HG02763 (cell line): ENCODE data around the gene CPNE5.
"Not testable (repeated sequence)": the region's sequence is repeated elsewhere in the genome, so short reads cannot be mapped to it uniquely, and the experiment has no call there.

Source experiments
- ATAC-seq: cut with Tn5 transposase; IDR thresholded peaks from one replicate; pipeline ENCODE4 v1.9.1; 2021; ENCODE audit warnings: mild to moderate bottlenecking, moderate library complexity; ENCODE audit not compliant: unreplicated experiment

The CPNE5 gene

DNA sequence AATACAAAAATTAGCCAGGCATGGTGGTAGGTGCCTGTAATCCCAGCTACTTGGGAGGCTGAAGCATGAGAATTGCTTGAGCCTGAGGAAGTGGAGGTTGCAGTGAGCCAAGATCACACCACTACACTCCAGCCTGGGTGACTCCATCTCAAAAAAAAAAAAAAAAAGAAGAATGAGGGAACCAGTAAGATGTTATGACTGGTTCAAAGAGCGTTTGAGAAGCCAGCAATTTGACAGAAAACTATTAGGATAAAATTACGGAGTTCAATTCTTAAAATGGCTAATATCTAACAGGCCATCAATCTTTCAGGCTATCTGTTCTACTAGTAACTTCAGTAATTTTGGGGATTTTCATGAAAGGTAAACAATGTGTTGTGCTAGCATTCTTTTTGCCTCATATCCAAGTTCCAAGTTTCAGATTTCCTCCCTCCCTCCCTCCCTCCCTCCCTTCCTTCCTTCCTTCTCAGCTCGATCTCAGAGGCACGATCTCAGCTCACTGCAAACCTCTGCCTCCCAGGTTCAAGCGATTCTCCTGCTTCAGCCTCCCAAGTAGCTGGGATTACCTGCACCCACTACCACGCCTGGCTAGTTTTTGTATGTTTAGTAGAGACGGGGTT is 134.2 kb downstream of the CPNE5 start:
- not testable (repeated sequence) for ATAC-seq

DNA sequence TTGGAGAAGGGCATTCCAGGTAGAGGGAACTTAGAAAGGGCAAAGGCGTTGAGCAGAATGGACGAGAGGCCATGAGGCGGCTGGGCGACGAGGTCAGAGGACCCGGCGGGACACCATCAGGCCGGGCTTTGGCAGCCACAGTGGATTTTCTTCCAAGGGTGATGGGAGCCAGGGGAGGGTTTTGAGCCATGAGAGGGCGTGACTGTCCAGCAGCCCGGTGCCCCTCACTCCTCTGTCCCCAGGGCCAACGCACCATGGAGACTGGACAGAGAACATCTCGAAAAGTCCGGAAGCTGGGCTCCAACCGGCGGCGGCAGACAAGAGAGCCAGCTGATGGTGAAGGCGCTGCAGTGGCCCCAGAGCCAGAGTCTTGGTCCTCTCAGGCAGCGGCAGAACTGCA is 135.3 kb downstream of the CPNE5 start:
- no peak for ATAC-seq

DNA sequence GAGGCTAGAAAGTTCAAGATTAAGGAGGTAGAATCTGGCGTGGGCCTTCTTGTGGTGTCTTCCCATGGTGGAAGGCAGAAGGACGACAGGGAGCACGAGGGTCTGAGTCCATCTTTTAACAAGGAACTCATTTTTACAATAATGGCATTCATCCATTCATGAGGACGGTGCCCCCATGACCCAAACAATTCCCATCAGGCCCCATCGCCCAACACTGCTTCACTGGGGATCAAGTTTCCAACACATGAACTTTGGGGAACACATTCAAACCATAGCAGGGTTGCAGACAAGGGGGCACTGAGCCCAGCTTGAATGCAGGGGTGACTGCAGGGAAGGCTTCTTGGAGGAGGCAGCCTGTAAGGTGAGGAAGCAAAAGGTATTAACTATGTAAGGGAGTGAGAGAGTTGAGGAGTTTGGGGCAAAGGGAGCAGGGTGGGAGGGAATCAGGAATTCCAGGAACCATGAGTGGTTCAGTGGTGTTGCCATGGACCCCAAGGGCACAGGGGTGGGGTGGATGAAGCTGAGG is 136.1 kb downstream of the CPNE5 start:
- no peak for ATAC-seq

DNA sequence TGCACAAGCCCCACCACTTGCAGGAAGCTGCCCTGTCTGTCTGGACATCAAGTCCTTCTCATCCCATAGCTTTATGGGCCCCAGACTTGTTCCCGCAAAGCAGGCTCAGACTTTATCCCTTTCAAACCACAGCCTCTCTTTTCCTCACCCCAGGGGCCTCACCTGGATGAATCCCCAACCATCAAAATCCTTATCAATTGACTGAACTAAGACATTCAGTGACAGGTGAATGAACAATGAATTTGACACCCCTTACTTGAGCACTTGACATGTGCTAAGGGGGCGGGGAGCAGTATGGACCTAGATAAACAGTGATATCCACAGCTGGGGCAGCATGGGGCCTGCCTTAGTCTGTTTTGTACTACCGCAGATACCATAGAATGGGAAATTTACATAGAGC is 136.6 kb downstream of the CPNE5 start:
- ATAC-seq, result no peak

DNA sequence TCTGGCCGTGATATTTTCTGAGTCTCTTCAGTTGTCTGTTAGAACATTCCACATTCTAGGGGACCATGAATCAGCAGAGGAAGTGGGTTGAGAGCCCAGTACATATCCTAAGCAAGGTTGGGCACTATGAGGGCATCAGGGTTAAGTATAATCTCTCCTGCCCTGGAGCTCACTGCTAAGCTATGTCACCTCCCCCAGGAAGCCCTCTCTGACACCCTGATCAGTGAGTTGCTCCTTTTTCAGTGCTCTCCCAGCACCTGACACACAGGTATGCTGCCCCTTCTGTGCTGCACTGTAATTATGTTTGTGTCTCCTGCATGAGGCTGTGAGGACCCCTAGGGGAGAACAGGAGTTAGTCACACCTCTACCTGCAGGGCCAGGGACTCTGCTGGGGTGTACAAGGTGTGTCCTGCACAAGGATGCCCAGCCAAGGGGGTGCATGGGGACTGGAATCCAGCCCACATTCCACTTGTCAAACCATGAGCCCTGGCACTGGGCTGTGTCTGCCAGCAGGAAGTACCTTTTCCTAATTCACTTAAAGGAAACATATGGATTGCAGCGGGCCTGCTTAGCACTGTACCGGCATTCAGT is 137.7 kb downstream of the CPNE5 start:
- ATAC-seq, result no peak

DNA sequence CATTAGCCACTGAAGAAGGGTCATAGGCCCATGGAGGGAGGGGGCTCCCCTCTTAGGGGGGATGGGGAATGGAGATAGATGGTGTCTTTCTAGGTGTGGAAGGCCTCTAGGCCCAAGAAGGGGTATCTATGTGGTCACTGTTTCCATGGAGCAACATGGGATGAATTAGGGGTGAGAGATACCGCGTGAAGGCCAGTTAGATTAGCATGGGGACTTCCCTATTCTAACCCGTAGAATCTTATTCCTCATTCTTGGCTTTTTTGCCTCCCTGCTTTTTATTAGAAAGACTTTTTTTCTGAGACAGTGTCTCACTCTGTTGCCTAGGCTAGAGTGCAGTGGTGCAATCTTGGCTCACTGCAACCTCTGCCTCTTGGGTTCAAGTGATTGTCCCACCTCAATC is 138.4 kb downstream of the CPNE5 start:
- ATAC-seq, result no peak

DNA sequence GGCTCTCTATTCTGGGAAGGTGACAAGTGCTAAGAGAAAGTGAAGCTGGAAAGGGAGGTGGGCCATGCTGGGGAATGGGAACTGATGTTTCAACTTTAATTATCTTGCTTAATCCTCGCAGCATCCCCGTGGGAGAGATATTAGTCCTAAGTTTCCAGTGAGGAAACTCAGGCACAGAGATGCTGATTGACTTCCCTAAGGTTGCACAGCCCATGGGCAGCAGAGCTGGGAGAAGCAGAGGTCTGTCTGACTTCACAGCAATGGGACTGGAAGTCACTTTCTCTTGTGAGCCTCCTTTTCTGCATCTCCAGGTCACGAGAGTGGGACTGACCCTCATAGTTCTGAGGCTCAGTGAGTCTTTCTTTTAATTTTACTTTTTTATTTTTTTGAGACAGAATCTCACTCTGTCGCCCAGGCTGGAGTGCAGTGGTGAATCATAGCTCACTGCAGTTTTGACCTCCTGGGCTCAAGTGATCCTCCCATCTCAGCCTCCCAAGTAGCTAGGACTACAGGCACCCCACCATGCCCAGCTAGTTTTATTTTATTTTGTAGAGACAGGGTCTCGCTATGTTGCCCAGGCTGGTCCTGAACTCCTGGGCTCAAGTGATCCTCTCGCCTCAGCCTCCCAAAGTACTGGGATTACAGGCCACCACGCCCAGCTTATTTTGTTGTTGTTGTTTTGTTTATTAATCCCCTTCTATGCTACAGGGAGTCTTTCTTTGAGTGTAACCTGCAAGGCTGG is 139.0 kb downstream of the CPNE5 start:
- no peak for ATAC-seq

DNA sequence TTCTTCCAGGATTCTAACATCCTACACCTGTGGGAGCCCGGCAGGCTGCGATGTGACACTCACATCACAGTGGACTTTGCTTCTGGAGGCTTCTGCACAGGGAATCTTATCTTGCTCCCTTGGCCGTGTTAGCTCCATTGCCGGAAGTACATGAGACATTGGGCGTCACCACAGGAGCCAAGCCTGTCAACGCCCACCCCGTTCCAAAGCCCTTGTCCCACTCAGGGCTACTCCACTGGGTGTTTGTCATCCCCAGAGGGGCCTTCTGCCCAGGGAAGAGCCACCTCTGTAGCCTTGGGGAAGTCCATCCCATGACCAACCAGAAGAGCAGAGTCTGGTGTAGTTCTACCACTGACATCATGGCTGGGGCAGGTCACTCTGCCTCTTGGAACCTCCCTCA is 139.9 kb downstream of the CPNE5 start:
- no peak for ATAC-seq

DNA sequence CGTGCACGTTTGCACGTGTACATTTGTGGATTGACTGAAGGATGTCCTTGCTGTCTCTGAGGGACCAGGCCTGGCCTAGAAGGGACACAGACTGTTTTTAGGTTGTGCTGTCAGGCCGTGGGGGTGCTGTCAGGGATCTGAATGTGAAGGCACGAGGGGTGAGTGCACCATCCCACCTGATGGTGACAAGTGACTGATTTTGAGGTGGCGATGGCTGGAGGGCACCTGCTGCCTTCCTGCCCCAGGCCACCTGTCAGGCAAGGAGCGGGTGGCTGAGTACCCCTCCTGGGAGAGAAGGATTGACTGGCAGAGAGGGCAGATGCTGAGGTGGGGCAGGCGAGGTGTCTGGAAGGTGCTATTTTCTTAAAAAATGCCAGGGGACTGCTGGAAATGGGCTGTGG is 140.4 kb downstream of the CPNE5 start:
- ATAC-seq, result no peak

DNA sequence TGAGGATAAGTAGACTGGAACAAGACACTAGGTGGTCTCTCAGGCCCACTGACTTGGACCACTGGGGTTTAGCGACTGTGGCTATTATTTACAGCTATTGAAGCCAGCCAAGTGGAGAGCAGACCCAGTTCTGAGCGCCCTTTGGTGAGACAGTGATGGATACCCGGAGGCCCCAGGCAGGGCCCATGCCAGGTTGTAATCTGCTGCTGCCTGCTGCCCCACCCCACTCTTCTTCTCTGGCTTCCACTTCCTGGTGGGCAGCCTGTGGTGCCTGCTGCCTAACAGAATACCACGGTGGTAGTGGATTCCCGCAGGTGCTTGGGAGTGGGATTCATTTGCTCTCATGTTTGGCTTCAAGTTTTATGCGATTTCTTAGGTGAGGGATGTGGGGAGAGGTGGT is 141.0 kb downstream of the CPNE5 start:
- ATAC-seq, result no peak

DNA sequence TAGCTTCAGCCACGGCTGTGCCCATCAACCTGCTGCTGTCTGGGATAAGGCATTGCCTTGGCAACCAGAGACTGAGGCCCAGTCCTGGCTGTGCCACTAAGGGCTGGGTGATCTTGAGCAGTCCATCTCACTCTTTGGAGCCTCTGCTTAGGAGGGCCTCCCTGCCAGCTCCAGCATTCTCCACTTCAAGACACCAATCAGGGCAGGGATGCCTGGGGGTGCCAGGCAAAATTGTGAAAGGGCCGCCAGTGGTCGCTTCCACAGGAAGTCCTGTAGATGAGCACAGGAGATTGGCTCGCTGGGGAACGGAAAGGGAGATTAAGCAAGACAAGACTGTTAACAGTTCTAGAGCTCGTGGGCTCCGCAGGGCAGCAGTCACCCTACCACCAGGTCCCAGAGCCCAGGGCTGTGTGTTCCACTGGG is 141.8 kb downstream of the CPNE5 start, which contains the start of gene RAB44:
TSS of gene RAB44 (plus strand) at position 346 of the 423 bp plus-strand sequence. CDS start 6,410 bp downstream, outside the sequence.
- no peak for ATAC-seq

DNA sequence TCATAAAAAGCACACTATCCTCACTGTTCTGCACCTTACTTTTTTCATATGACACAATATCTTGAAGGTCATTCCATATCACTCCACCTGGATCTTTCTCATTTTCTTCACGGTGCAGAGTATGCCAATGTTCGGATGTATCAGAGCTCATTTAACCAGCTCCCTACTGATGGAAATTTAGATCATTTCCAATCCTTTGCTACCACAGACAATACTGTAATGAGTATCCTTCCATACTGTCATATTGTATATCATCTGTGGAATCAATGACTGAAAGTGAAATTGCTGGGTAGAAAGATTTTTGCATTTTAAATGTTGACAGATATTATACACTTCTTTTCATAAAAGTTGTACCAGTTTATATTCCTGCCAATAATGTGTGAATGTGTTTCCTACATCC is 143.8 kb downstream of the CPNE5 start:
- ATAC-seq, result no peak

DNA sequence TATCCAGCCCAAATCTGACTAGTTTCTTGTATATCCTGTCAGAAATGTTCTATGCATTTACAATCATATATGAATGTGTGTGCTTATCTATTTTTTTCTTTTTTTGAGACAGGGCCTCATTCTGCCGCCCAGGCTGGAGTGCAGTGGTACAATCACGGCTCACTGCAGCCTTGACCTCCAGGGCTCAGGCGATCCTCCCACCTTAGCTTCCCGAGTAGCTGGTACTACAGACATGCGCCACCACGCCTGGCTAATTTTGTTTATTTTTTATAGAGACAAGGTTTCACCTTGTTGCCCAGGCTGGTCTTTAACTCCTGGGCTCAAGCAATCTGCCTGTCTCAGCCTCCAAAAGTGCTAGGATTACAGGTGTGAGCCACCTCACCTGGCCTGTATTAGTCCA is 144.6 kb downstream of the CPNE5 start:
- ATAC-seq, result no peak

DNA sequence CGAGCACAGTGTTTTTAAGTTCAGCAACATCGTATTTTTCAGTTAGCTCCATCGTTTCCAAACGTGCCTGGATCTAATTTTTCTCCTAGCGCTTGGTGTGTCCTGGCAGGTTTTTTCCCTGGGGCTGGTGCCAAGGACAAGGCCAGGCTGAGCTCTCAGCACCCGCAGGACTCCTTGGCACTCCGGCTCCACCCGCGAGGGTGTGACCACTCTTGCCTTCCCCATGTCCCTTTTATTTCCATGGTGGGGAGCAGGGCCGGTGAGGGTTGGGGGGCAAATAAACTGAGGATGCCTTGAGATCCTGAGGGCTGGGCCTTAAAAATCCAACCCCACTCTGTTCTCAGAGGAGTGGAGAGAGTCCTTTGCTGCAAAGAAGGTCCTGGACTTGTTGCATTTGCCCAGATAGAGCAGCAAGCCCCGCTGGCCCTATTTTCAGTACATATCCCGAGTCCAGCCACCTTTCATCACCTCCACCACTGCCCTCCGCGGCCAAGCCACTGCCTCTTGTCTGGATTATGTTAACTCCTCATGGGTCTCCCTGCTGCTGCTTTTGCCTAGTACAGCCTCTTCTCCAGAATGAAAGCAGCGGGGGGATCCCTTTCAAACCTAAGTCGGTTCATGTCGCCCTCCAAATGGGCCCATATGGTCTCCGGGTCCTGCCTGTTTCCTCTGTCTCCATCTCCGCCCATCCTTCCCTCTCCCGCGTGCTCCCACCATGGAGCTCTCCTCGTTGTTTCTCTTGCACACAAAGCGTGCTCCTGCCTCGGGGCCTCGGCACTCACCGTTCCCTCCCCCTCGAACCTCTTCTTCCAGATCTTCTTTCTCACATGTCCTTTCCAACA is 146.2 kb downstream of the CPNE5 start:
- ATAC-seq, result no peak

DNA sequence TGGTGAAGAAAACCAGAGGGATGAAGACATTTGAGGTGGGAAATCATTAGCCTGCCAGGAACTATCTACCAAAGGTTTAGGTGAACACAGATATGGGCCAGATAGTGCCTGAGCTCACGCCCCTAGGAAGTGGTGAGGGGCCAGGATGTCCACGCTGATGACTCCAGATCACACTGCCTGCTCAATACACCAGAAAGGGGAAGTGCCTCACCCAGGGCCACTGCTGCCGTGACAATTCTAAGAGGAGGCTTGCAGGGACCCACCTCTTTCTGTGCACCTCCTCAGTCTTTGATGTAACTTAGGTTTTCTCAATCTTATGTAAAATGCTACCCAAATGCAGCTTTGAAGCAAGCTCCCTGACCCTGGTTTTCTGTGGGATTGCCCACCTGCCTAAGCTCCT is 147.0 kb downstream of the CPNE5 start:
- ATAC-seq, result no peak

DNA sequence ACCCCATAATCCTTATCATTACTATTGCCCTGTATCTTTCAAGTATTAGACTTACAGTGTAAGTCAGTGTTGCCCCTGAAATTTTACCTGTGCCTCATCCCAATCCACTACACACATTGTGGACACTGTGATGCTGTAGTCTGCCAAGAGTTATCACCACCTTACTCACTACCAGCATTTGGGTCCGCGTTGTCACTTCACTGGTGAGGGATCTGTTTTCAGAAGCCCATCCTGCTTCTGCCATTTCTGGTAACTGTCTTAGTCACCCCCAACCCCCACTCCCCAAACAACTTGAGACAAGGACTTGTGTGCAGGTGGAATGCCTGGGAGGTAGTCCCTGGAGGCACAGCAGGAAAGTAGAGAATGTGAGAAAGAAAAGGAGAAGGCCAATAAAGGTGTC is 147.6 kb downstream of the CPNE5 start:
- no peak for ATAC-seq

DNA sequence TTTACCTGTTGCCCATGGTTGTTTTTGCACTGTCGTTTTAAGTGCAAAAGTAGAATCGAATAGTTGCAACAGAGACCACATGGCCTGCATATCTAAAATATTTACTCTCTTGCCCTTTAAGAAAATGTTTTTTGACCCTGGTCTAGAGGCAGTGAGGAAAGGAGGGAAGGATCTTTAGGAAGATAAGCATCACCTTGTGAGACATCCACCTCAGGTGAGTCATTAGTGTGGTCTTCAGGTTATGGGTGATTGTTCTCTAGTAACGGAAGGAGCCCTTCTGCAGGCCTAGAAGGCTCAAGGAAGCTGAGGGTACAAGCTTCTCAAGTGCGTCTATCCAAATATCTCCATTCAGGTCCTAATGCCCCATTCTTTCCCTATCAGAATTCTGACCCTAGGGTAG is 148.2 kb downstream of the CPNE5 start:
- no peak for ATAC-seq
